Stimulated activated CD8-positive, alpha-beta memory T cell treated with anti-CD3 and anti-CD28 coated beads, Interleukin-4, amount 100 ng/mL, for 1 hour (primary cell): ENCODE measurements around the gene TMEM9.

Source experiments
- DNase-seq, 2 donors: peaks; one replicate each; pipeline ENCODE4 v3.0.0-alpha.2; 2020; ENCODE audit warnings: low read depth in 2 of 2, low spot score in 1 of 2

The TMEM9 gene

GRCh38 chr1:201127755-201128455, 26.4 kb downstream of the TMEM9 start:
- DNase-seq, result no peak

- no peak for DNase-seq
Observed at GRCh38 chr1:201126832-201127754, 27.2 kb downstream of the TMEM9 start, which contains the start of gene ASCL5. TSS of gene ASCL5 (minus strand) at chr1:201127184. CDS start at chr1:201115372, 11,812 bp downstream.

GRCh38 chr1:201126463-201126831, 27.8 kb downstream of the TMEM9 start:
- no peak for DNase-seq

GRCh38 chr1:201125800-201126199, 28.5 kb downstream of the TMEM9 start:
- no peak for DNase-seq

- no peak for DNase-seq
Observed at GRCh38 chr1:201125019-201125418, 29.3 kb downstream of the TMEM9 start.

GRCh38 chr1:201123866-201124265, 30.4 kb downstream of the TMEM9 start:
- no peak for DNase-seq

- no peak for DNase-seq
Observed at GRCh38 chr1:201122321-201122957, 31.8 kb downstream of the TMEM9 start.

- peak in 1 of 2 donors; percentile 5 for DNase-seq
Observed at GRCh38 chr1:201119206-201120197, 34.8 kb downstream of the TMEM9 start.

GRCh38 chr1:201116091-201116490, 38.2 kb downstream of the TMEM9 start:
- DNase-seq, result no peak

- no peak for DNase-seq
Observed at GRCh38 chr1:201115390-201115937, 38.8 kb downstream of the TMEM9 start.

- DNase-seq, result peak; percentile 40
Observed at GRCh38 chr1:201114245-201115131, 39.8 kb downstream of the TMEM9 start.

- no peak for DNase-seq
Observed at GRCh38 chr1:201113451-201114244, 40.6 kb downstream of the TMEM9 start.

- DNase-seq, result no peak
Observed at GRCh38 chr1:201112926-201113325, 41.3 kb downstream of the TMEM9 start.

- no peak for DNase-seq
Observed at GRCh38 chr1:201112173-201112731, 42.0 kb downstream of the TMEM9 start, which contains the start of gene CACNA1S. TSS of gene CACNA1S (minus strand) at chr1:201112426. CDS start at chr1:201112339, 87 bp downstream.

GRCh38 chr1:201111672-201112071, 42.6 kb downstream of the TMEM9 start:
- DNase-seq, result no peak

GRCh38 chr1:201111156-201111555, 43.1 kb downstream of the TMEM9 start:
- no peak for DNase-seq

- DNase-seq, result no peak
Observed at GRCh38 chr1:201110616-201111015, 43.7 kb downstream of the TMEM9 start.

GRCh38 chr1:201110138-201110537, 44.1 kb downstream of the TMEM9 start:
- DNase-seq, result no peak
